Omental fat pad (tissue), 4 donors: ENCODE measurements around the gene MYADML2. TPM values are rescaled to one million over a fixed set of nuclear protein-coding genes. Genes with fewer than 3 reads are reported as not detected.

Experiments used
- ATAC-seq: fragments of 150-250 bp; one replicate; pipeline ENCODE4 v1.9.1; 2016; ENCODE audit warnings: mild to moderate bottlenecking, moderate library complexity; ENCODE audit not compliant: low FRiP score
- DNase-seq: peaks from one replicate; pipeline ENCODE4 v3.0.0-alpha.2; 2019; ENCODE audit warnings: low spot score
- total RNA-seq, 4 donors: library from RNA; depleted of rRNA; stranded (reverse); fragments of >200 nt; gene quantifications; one replicate each; pipeline ENCODE4 v1.1.0, GENCODE V29; 2016
- TF ChIP-seq, protein P1 (sequence below), 3 donors: fragments of 450-650 bp; IDR thresholded peaks; one replicate each; pipeline ENCODE4 v1.5.1; 2016 to 2017; ENCODE audit warnings: antibody characterized with exemption in 3 of 3, mild to moderate bottlenecking in 3 of 3, moderate library complexity in 2 of 3

Gene MYADML2
- total RNA-seq, 4 donors from 2014 or later = not detected

DNA sequence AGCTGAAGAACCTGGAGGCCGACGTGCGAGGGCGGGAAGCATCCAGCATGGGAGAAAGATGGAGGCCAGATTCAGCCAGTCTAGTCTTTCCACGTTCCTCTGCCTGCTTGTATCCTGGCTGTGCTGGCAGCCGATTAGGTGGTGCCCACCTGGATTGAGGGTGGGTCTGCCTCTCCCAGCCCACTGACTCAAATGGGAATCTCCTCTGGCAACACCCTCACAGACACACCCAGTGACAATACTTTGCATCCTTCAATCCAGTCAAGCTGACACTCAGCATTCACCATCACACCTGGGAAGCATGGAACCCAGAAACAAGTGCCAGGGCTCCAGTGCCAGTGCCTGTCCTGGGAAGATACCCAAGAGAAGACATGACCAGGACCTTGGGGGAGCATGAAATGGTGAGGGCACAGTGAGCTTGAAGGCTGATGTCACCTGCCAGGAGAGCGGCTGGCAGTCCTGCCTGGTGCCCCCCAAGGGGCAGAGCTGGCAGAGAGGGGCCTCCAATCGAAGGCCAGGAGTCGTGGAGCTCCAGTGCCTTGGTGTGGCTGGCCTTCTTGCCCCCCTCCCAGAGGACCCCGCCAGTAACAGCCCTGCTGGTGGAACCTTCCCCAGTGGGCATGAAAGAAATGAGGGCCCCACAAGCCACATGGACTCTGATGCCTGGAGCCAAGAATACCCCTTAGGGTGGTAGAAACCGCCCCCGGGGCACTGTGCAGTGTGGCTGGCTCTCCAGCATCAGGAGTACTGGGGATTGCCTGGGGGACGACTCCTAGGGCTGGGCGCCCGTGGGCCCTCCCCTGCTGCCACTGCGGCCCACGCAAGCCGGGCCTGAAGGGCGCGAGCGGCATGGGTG is 45.6 kb downstream of the MYADML2 start:
- DNase-seq = no peak
- ATAC-seq = no peak
- TF ChIP-seq, protein P1, sequence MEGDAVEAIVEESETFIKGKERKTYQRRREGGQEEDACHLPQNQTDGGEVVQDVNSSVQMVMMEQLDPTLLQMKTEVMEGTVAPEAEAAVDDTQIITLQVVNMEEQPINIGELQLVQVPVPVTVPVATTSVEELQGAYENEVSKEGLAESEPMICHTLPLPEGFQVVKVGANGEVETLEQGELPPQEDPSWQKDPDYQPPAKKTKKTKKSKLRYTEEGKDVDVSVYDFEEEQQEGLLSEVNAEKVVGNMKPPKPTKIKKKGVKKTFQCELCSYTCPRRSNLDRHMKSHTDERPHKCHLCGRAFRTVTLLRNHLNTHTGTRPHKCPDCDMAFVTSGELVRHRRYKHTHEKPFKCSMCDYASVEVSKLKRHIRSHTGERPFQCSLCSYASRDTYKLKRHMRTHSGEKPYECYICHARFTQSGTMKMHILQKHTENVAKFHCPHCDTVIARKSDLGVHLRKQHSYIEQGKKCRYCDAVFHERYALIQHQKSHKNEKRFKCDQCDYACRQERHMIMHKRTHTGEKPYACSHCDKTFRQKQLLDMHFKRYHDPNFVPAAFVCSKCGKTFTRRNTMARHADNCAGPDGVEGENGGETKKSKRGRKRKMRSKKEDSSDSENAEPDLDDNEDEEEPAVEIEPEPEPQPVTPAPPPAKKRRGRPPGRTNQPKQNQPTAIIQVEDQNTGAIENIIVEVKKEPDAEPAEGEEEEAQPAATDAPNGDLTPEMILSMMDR (IDR thresholded peaks at IDR 0.05) = no peak

DNA sequence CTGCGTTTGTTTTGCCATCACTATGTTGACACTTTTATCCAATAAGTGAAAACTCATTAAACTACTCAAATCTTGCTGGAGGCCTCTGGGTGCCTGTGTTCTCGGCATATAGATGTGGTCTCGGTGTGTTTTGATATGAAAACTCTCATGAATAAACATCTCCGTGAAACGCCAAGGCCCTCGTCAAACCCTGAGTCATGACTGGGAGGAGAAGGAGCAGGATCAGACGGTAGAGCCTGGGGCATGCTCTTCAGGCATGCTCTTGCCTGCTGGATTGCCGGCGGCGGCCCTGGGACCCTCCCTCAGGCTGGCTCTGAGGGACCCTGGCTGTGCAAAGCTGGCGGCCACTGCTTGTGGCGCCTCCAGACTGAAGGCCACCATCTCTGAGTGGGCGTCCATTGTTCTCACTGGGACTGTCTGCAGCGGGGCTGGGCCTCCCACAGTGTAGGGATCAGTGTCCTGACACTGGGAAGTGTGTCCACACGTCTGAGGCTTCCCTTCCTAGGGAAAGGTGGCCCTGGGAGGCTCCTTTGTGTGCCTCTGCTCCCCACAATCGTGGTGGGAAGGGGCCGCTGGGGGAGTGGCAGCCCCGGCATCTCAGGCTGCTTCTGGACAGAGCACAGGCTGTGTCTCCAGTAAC is 46.7 kb downstream of the MYADML2 start:
- DNase-seq = no peak
- no peak for ATAC-seq
- TF ChIP-seq, protein P1 (IDR thresholded peaks at IDR 0.05) = no peak

- DNase-seq (no peak), ATAC-seq (no peak)
- TF ChIP-seq, protein P1 (IDR thresholded peaks at IDR 0.05) = no peak
Observed at GRCh38 chr17:81899514-81900166, 47.4 kb downstream of the MYADML2 start.

DNA sequence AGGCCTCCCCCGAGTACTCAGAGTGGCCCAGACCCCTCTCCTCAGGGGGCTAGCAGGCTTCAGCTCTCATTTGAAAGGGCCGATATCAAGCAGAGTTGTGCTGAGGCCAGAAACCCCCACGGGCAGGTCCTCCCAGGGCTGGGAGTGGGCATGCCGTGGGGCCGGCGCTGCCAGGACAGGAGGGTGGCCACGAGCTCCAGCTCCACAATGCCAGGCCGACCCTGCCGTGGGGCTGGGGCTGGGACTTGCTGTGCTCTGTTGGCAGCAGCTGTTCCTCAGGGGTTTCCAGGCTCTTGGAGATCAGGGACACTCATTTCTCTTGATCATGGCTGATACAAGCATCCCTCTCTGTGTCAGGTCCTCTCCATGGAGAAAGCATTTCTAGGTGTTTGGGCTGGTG is 48.1 kb downstream of the MYADML2 start:
- TF ChIP-seq, protein P1 (IDR thresholded peaks at IDR 0.05) = no peak
- DNase-seq (no peak), ATAC-seq (no peak)

DNA sequence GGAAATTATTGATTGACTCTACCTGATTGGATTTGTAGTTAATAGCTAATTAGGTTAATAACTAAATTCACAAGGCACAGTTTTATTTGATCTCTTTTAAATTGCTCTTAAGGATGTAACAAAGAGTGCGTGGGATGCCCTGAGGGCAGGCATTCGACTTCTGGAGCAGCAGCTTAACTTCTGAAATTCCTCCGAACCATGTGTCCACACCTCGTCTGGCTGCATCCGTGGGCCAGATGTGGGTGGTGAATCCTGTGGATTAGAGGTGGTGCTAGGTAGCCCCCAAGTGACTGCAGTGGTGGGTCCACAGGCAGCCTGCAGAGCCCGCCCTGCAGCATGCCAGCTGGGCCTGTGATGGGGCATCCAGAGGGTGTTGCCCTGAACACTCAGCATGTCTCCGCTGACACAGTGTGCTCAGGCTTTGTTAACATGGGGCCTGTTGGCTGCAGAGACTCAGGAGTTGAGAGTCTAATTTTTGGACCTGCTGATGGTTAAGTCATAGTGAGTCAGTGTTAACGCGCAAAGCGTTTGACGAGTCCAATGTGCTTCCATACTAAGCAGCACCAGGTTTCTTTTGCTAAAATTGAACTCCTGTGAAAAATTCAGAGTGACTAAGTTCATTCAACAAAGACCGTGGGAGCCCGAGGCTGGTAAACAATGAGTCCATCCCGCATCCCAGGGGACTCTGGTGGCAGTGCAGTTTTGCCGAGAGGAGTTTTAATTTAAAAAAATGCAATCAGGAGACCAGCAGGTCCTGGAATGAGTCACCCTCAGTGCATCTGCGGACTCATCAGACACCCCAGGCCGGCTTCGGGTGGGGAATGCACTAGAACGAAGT is 48.8 kb downstream of the MYADML2 start:
- DNase-seq (no peak), ATAC-seq (no peak)
- TF ChIP-seq, protein P1 (IDR thresholded peaks at IDR 0.05) = no peak

- DNase-seq (no peak), ATAC-seq (no peak)
- TF ChIP-seq, protein P1 (IDR thresholded peaks at IDR 0.05) = no peak
Observed at GRCh38 chr17:81895400-81895799, 51.6 kb downstream of the MYADML2 start.
